Measurements from ENCODE around the gene ARL13B.

GRCh38 chr3:94036909-94037507 lies 57.1 kb downstream of the ARL13B start:
- no peak for TF ChIP-seq EGR1 (IDR thresholded peaks at IDR 0.05)
- no peak for TF ChIP-seq EP300 (IDR thresholded peaks at IDR 0.05; ENCODE audit: borderline replicate concordance)
- TF ChIP-seq, protein P1, sequence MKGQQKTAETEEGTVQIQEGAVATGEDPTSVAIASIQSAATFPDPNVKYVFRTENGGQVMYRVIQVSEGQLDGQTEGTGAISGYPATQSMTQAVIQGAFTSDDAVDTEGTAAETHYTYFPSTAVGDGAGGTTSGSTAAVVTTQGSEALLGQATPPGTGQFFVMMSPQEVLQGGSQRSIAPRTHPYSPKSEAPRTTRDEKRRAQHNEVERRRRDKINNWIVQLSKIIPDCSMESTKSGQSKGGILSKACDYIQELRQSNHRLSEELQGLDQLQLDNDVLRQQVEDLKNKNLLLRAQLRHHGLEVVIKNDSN (IDR thresholded peaks at IDR 0.05), result no peak
- TF ChIP-seq CEBPB (IDR thresholded peaks at IDR 0.05), result no peak
- no peak for TF ChIP-seq CREB1 (IDR thresholded peaks at IDR 0.05; ENCODE audit: low read depth)

All from Ishikawa (cell line).